ENCODE data around the gene RTP3.

GRCh38 chr3:46454209-46454595 is 43.6 kb upstream of the RTP3 start:
- TF ChIP-seq POLR2A (IDR thresholded peaks at IDR 0.05; ENCODE audit: low read depth) (no peak), POLR2AphosphoS5 (IDR thresholded peaks at IDR 0.05) (no peak), CTCF (IDR thresholded peaks at IDR 0.05) (no peak), EP300 (IDR thresholded peaks at IDR 0.05) (no peak)
